A549 (cell line): ENCODE results near the gene AGRP.

Experiments used
- CHD4 ChIP-seq: fragments of 200-600 bp; sonication (generic); IDR thresholded peaks from 2 replicates; pipeline ENCODE4 v1.6.1; 2016; ENCODE audit warnings: antibody characterized with exemption, mild to moderate bottlenecking, borderline replicate concordance
- RAD21 ChIP-seq, 2 experiments: fragments of >200 bp in 1 of 2; sonication (Bioruptor Twin) in 1 of 2; formaldehyde crosslinking in 1 of 2; IDR thresholded peaks in 1 of 2; conservative IDR thresholded peaks in 1 of 2; 2 replicates in 1 of 2; 3 replicates in 1 of 2; pipeline ENCODE4 v1.6.1; 2012 to 2018; ENCODE audit warnings: inconsistent platforms in 1 of 2
- TF ChIP-seq, protein P1 (sequence below): fragments of >200 bp; sonication (Bioruptor Twin); formaldehyde crosslinking; IDR thresholded peaks from 3 replicates; pipeline ENCODE4 v1.5.1; 2016
- TF ChIP-seq, protein P2 (sequence below): IDR thresholded peaks from 2 replicates; pipeline ENCODE4 v1.6.1; 2012
- TF ChIP-seq, protein P3 (sequence below): IDR thresholded peaks from 2 replicates; pipeline ENCODE4 v1.6.1; 2012; ENCODE audit warnings: low read depth, borderline replicate concordance

DNA sequence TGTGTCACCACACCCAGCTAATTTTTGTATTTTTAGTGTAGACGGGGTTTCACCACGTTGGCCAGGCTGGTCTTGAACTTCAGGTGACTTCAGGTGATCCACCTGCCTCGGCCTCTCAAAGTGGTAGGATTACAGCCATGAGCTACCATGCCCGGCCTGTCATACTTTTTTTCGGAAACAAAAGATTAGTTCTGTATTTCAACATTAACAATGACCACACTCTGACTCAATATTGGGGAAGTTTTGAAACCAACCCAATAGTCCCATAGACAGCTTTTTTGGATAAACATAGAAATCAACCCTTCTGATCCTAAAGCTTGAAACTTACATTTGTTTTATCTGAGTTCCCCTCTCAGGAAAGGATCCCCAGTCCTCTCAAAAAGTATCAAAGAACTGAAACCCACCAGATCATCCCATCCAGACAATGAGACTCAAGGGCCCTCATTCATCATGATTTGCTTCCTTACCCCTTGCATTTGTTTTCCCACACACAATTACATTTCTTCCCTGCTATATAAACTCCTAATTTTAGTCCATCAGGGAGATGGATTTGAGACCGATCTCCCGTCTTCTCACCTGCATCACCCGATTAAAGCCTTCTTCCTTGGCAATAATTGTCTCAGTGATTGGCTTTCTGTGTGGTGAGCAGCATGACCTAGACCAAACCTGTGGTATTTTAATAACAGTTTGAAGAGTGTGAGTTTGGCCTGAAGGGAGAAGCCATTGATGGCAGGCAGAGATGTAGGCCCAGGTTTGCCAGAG is 7.2 kb upstream of the AGRP start:
- no peak for TF ChIP-seq CHD4
- TF ChIP-seq, protein P1, sequence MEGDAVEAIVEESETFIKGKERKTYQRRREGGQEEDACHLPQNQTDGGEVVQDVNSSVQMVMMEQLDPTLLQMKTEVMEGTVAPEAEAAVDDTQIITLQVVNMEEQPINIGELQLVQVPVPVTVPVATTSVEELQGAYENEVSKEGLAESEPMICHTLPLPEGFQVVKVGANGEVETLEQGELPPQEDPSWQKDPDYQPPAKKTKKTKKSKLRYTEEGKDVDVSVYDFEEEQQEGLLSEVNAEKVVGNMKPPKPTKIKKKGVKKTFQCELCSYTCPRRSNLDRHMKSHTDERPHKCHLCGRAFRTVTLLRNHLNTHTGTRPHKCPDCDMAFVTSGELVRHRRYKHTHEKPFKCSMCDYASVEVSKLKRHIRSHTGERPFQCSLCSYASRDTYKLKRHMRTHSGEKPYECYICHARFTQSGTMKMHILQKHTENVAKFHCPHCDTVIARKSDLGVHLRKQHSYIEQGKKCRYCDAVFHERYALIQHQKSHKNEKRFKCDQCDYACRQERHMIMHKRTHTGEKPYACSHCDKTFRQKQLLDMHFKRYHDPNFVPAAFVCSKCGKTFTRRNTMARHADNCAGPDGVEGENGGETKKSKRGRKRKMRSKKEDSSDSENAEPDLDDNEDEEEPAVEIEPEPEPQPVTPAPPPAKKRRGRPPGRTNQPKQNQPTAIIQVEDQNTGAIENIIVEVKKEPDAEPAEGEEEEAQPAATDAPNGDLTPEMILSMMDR = no peak
- TF ChIP-seq, protein P2, sequence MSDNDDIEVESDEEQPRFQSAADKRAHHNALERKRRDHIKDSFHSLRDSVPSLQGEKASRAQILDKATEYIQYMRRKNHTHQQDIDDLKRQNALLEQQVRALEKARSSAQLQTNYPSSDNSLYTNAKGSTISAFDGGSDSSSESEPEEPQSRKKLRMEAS = no peak
- TF ChIP-seq RAD21 (conservative IDR thresholded peaks at IDR 0.05 in 1 of 2, IDR thresholded peaks at IDR 0.05 in 1 of 2) = no peak
- TF ChIP-seq, protein P3, sequence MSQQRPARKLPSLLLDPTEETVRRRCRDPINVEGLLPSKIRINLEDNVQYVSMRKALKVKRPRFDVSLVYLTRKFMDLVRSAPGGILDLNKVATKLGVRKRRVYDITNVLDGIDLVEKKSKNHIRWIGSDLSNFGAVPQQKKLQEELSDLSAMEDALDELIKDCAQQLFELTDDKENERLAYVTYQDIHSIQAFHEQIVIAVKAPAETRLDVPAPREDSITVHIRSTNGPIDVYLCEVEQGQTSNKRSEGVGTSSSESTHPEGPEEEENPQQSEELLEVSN = no peak
